ENCODE results near the gene CDC5L. TPM values are rescaled to one million over a fixed set of nuclear protein-coding genes. Genes with fewer than 3 reads are reported as not detected.

Gene CDC5L
- total RNA-seq, 1 donor from 2014 or later, result 17.3 TPM

DNA sequence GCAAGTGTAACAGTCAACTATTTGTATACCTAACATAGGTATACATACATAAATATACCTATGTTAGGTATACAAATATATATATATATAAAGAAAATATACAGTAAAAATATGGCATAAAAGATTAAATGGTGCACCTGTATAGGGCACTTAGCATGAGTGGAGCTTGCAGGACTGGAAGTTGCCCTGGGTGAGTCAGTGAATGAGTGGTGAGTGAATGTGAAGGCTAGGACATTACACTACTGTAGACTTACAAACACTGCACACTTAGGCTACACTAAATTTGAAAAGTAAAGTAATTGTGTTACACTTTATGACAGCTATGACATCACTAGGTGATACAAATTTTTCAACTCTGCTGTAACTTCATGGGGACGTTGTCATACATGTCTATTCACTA lies 65.6 kb downstream of the CDC5L start:
- Mint-ChIP-seq H3K9me3 (ENCODE audit: unreplicated experiment) (no peaks in the 10 kb centered on the region), H3K4me3 (ENCODE audit: unreplicated experiment) (no peak overlapping the region), H3K36me3 (ENCODE audit: low read depth, unreplicated experiment) (no peaks in the 10 kb centered on the region), H3K4me1 (ENCODE audit: unreplicated experiment) (peaks cover 3% of the 10 kb centered on the region), H3K27ac (ENCODE audit: unreplicated experiment) (no peak overlapping the region), H3K27me3 (ENCODE audit: unreplicated experiment) (peaks cover 6% of the 10 kb centered on the region)
- TF ChIP-seq, protein P1, sequence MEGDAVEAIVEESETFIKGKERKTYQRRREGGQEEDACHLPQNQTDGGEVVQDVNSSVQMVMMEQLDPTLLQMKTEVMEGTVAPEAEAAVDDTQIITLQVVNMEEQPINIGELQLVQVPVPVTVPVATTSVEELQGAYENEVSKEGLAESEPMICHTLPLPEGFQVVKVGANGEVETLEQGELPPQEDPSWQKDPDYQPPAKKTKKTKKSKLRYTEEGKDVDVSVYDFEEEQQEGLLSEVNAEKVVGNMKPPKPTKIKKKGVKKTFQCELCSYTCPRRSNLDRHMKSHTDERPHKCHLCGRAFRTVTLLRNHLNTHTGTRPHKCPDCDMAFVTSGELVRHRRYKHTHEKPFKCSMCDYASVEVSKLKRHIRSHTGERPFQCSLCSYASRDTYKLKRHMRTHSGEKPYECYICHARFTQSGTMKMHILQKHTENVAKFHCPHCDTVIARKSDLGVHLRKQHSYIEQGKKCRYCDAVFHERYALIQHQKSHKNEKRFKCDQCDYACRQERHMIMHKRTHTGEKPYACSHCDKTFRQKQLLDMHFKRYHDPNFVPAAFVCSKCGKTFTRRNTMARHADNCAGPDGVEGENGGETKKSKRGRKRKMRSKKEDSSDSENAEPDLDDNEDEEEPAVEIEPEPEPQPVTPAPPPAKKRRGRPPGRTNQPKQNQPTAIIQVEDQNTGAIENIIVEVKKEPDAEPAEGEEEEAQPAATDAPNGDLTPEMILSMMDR (IDR thresholded peaks at IDR 0.05; ENCODE audit: unreplicated experiment), result no peak
- DNase-seq (ENCODE audit: low spot score), result no peak

DNA sequence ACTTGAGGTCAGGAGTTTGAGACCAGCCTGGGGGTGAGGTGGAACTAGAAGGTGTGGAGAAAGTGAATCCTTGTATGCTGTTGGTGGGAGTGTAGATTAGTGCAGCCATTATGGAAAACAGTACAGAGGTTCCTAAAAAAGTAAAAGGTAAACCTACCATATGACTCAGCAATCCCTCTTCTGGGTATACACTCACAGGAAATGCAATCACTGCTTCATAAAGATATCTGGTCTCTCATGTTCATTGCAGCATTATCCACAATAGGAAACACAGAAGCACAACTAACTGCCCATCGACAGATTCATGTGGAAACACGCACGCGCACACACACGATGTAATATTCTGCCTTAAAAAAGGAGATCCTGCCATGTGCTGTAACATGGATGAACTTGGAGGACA lies 66.7 kb downstream of the CDC5L start:
- Mint-ChIP-seq H3K4me3 (ENCODE audit: unreplicated experiment) (no peak overlapping the region), H3K27ac (ENCODE audit: unreplicated experiment) (no peak overlapping the region), H3K9me3 (ENCODE audit: unreplicated experiment) (no peaks in the 10 kb centered on the region), H3K36me3 (ENCODE audit: low read depth, unreplicated experiment) (no peaks in the 10 kb centered on the region), H3K27me3 (ENCODE audit: unreplicated experiment) (peaks cover 6% of the 10 kb centered on the region), H3K4me1 (ENCODE audit: unreplicated experiment) (peaks cover 3% of the 10 kb centered on the region)
- DNase-seq (ENCODE audit: low spot score), result no peak
- TF ChIP-seq, protein P1 (IDR thresholded peaks at IDR 0.05; ENCODE audit: unreplicated experiment), result no peak

- H3K27me3 Mint-ChIP-seq (ENCODE audit: unreplicated experiment), result peaks cover 6% of the 10 kb centered on the region
- TF ChIP-seq, protein P1 (IDR thresholded peaks at IDR 0.05; ENCODE audit: unreplicated experiment), result peak; percentile 89
- H3K27ac Mint-ChIP-seq (ENCODE audit: unreplicated experiment), result no peak overlapping the region
- peak; percentile 51 for DNase-seq (ENCODE audit: low spot score)
- no peaks in the 10 kb centered on the region for H3K36me3 Mint-ChIP-seq (ENCODE audit: low read depth, unreplicated experiment)
- H3K4me3 Mint-ChIP-seq (ENCODE audit: unreplicated experiment), result no peak overlapping the region
- H3K4me1 Mint-ChIP-seq (ENCODE audit: unreplicated experiment), result peaks cover 3% of the 10 kb centered on the region
- no peaks in the 10 kb centered on the region for H3K9me3 Mint-ChIP-seq (ENCODE audit: unreplicated experiment)
Observed at GRCh38 chr6:44456070-44456965, 68.8 kb downstream of the CDC5L start.

- no peaks in the 10 kb centered on the region for H3K36me3 Mint-ChIP-seq (ENCODE audit: low read depth, unreplicated experiment)
- H3K4me1 Mint-ChIP-seq (ENCODE audit: unreplicated experiment), result peaks cover 3% of the 10 kb centered on the region
- H3K4me3 Mint-ChIP-seq (ENCODE audit: unreplicated experiment), result no peak overlapping the region
- no peaks in the 10 kb centered on the region for H3K9me3 Mint-ChIP-seq (ENCODE audit: unreplicated experiment)
- peaks cover 6% of the 10 kb centered on the region for H3K27me3 Mint-ChIP-seq (ENCODE audit: unreplicated experiment)
- H3K27ac Mint-ChIP-seq (ENCODE audit: unreplicated experiment), result no peak overlapping the region
- TF ChIP-seq, protein P1 (IDR thresholded peaks at IDR 0.05; ENCODE audit: unreplicated experiment), result no peak
- DNase-seq (ENCODE audit: low spot score), result no peak
Observed at GRCh38 chr6:44456966-44457292, 69.4 kb downstream of the CDC5L start.

GRCh38 chr6:44457596-44457995 lies 70.1 kb downstream of the CDC5L start:
- TF ChIP-seq, protein P1 (IDR thresholded peaks at IDR 0.05; ENCODE audit: unreplicated experiment), result no peak
- Mint-ChIP-seq H3K4me1 (ENCODE audit: unreplicated experiment) (peaks cover 3% of the 10 kb centered on the region), H3K36me3 (ENCODE audit: low read depth, unreplicated experiment) (no peaks in the 10 kb centered on the region), H3K27ac (ENCODE audit: unreplicated experiment) (no peak overlapping the region), H3K4me3 (ENCODE audit: unreplicated experiment) (no peak overlapping the region), H3K27me3 (ENCODE audit: unreplicated experiment) (peaks cover 7% of the 10 kb centered on the region), H3K9me3 (ENCODE audit: unreplicated experiment) (no peaks in the 10 kb centered on the region)
- no peak for DNase-seq (ENCODE audit: low spot score)
